IMR-90 (cell line): ENCODE measurements around the gene THADA. TPM values are rescaled to one million over a fixed set of nuclear protein-coding genes. Genes with fewer than 3 reads are reported as not detected.
A peak's percentile ranks its signal among the peaks of the same experiment; 100 is the strongest.

Experiments used
- ATAC-seq: fragments of 200-7000 bp; cut with Tn5 transposase; 2 replicates; pipeline ENCODE4 v1.9.1; 2020; ENCODE audit warnings: low read depth, mild to moderate bottlenecking, moderate library complexity
- BruUV-seq: library from RNA; stranded (reverse); fragments of 400-500 nt; replicated peaks from 2 replicates; lab custom pipeline; 2021; lab: Mats Ljungman, UMichigan
- CTCF ChIA-PET: fragments of 300-600 bp; formaldehyde crosslinking; extraction: SDS; loops from one replicate; lab custom pipeline; 2021; ENCODE audit warnings: antibody characterized with exemption; lab: Yijun Ruan, JAX
- POLR2A ChIA-PET: fragments of 300-600 bp; sonication (Branson Sonifier 250); formaldehyde crosslinking; loops from one replicate; lab custom pipeline; 2022; ENCODE audit warnings: antibody characterized with exemption; ENCODE audit not compliant: unreplicated experiment; lab: Charles Lee
- DNase-seq: peaks from one replicate; pipeline ENCODE4 v3.0.0; 2013
- H2AFZ ChIP-seq: replicated peaks from 2 replicates; pipeline ENCODE3; 2013; ENCODE audit warnings: low read length, mild to moderate bottlenecking; ENCODE audit not compliant: poor library complexity
- H2AK5ac ChIP-seq: 2 replicates; pipeline ENCODE4 v1.6.1; 2013; ENCODE audit warnings: low read depth, low read length, inconsistent platforms
- H2AK9ac ChIP-seq: replicated peaks from 2 replicates; pipeline ENCODE3; 2013; ENCODE audit warnings: mild to moderate bottlenecking, low read depth, low read length, moderate library complexity; ENCODE audit not compliant: poor library complexity
- H2BK120ac ChIP-seq: 2 replicates; pipeline ENCODE4 v1.6.1; 2013; ENCODE audit warnings: low read depth, low read length, inconsistent platforms
- H2BK15ac ChIP-seq: 3 replicates; pipeline ENCODE4 v1.6.1; 2013; ENCODE audit warnings: low read depth, low read length, inconsistent platforms
- H2BK20ac ChIP-seq: 2 replicates; pipeline ENCODE4 v1.6.1; 2013; ENCODE audit warnings: low read depth, mild to moderate bottlenecking, inconsistent platforms, low read length, moderate library complexity
- H2BK5ac ChIP-seq: 2 replicates; pipeline ENCODE4 v1.6.1; 2013; ENCODE audit warnings: mild to moderate bottlenecking, low read depth, low read length, inconsistent platforms; ENCODE audit not compliant: poor library complexity, severe bottlenecking
- H3K14ac ChIP-seq: replicated peaks from 2 replicates; pipeline ENCODE4 v1.6.1; 2013; ENCODE audit warnings: low read depth, low read length, inconsistent platforms
- H3K18ac ChIP-seq: 2 replicates; pipeline ENCODE4 v1.6.1; 2013; ENCODE audit warnings: low read depth, low read length, control low read depth
- H3K23ac ChIP-seq: 2 replicates; pipeline ENCODE4 v1.6.1; 2013; ENCODE audit warnings: low read depth, low read length, inconsistent platforms
- H3K27ac ChIP-seq: 2 replicates; pipeline ENCODE4 v1.5.1; 2013; ENCODE audit warnings: mild to moderate bottlenecking, control low read depth, low read length; ENCODE audit not compliant: insufficient read depth
- H3K27me3 ChIP-seq: 2 replicates; pipeline ENCODE4 v1.6.1; 2013; ENCODE audit warnings: low read length; ENCODE audit not compliant: control insufficient read depth, insufficient read depth
- H3K36me3 ChIP-seq: 2 replicates; pipeline ENCODE4 v1.6.1; 2013; ENCODE audit warnings: low read length, mixed read lengths; ENCODE audit not compliant: control insufficient read depth, insufficient read depth
- H3K4ac ChIP-seq: 2 replicates; pipeline ENCODE4 v1.6.1; 2013; ENCODE audit warnings: low read depth, low read length, inconsistent platforms
- H3K4me1 ChIP-seq: 2 replicates; pipeline ENCODE4 v1.6.1; 2013; ENCODE audit warnings: low read length, mixed read lengths; ENCODE audit not compliant: control insufficient read depth, insufficient read depth
- H3K4me2 ChIP-seq: 2 replicates; pipeline ENCODE4 v1.6.1; 2013; ENCODE audit warnings: low read depth, mild to moderate bottlenecking, control low read depth, low read length, moderate library complexity
- H3K4me3 ChIP-seq: 2 replicates; pipeline ENCODE4 v1.5.1; 2013; ENCODE audit warnings: low read depth, mild to moderate bottlenecking, control low read depth, low read length, moderate library complexity; ENCODE audit not compliant: insufficient read depth
- H3K56ac ChIP-seq: 2 replicates; pipeline ENCODE4 v1.6.1; 2013; ENCODE audit warnings: low read length, inconsistent platforms; ENCODE audit not compliant: insufficient read depth; ENCODE audit errors: extremely low read depth
- H3K79me1 ChIP-seq, 2 experiments: 2 replicates each; pipeline ENCODE4 v1.6.1; 2013; ENCODE audit warnings: low read length in 2 of 2, inconsistent platforms in 1 of 2, low read depth in 1 of 2
- H3K9ac ChIP-seq: 2 replicates; pipeline ENCODE4 v1.6.1; 2013; ENCODE audit warnings: low read depth, low read length, control low read depth
- H3K9me1 ChIP-seq: 2 replicates; pipeline ENCODE4 v1.6.1; 2013; ENCODE audit warnings: low read length, inconsistent platforms; ENCODE audit not compliant: insufficient read depth
- H3K9me3 ChIP-seq: 2 replicates; pipeline ENCODE4 v1.6.1; 2013; ENCODE audit warnings: low read length; ENCODE audit not compliant: control insufficient read depth, insufficient read depth
- H4K20me1 ChIP-seq: 2 replicates; pipeline ENCODE4 v1.6.1; 2013; ENCODE audit warnings: low read length, inconsistent platforms; ENCODE audit not compliant: insufficient read depth
- H4K5ac ChIP-seq: 2 replicates; pipeline ENCODE4 v1.6.1; 2013; ENCODE audit warnings: mild to moderate bottlenecking, low read depth, low read length, control low read depth
- H4K8ac ChIP-seq, 2 experiments: 2 replicates each; pipeline ENCODE4 v1.6.1; 2013; ENCODE audit warnings: low read depth in 2 of 2, low read length in 2 of 2, control low read depth in 1 of 2, inconsistent platforms in 1 of 2
- H4K91ac ChIP-seq: 2 replicates; pipeline ENCODE4 v1.6.1; 2013; ENCODE audit warnings: low read depth, low read length, inconsistent platforms; ENCODE audit not compliant: insufficient read depth
- BHLHE40 ChIP-seq: fragments of 150-350 bp; IDR thresholded peaks from 2 replicates; pipeline ENCODE4 v1.6.1; 2016; ENCODE audit warnings: mild to moderate bottlenecking, low read depth, low read length
- CEBPB ChIP-seq: IDR thresholded peaks from 2 replicates; pipeline ENCODE4 v1.6.1; 2012; ENCODE audit warnings: low read depth, low read length, improper control_type of control experiment
- CHD1 ChIP-seq: IDR thresholded peaks from 2 replicates; pipeline ENCODE4 v1.6.1; 2012; ENCODE audit warnings: low read depth, low read length, improper control_type of control experiment
- FOS ChIP-seq: fragments of 150-350 bp; IDR thresholded peaks from 2 replicates; pipeline ENCODE4 v1.6.1; 2016; ENCODE audit warnings: low read depth, low read length
- MAFK ChIP-seq: IDR thresholded peaks from 2 replicates; pipeline ENCODE4 v1.6.1; 2012; ENCODE audit warnings: low read depth, low read length, improper control_type of control experiment
- MAZ ChIP-seq: IDR thresholded peaks from 2 replicates; pipeline ENCODE4 v1.6.1; 2012; ENCODE audit warnings: low read depth, mild to moderate bottlenecking, low read length, improper control_type of control experiment, moderate library complexity, borderline replicate concordance
- MXI1 ChIP-seq: IDR thresholded peaks from 2 replicates; pipeline ENCODE4 v1.6.1; 2012; ENCODE audit warnings: low read depth, mild to moderate bottlenecking, low read length, moderate library complexity, borderline replicate concordance
- NFE2L2 ChIP-seq: fragments of 150-350 bp; IDR thresholded peaks from 2 replicates; pipeline ENCODE4 v1.6.1; 2016; ENCODE audit warnings: low read depth, mild to moderate bottlenecking, low read length
- POLR2A ChIP-seq: IDR thresholded peaks from 2 replicates; pipeline ENCODE4 v1.6.1; 2012; ENCODE audit warnings: mild to moderate bottlenecking, low read depth, low read length
- RAD21 ChIP-seq: IDR thresholded peaks from 2 replicates; pipeline ENCODE4 v1.6.1; 2012; ENCODE audit warnings: low read length, improper control_type of control experiment
- RCOR1 ChIP-seq: IDR thresholded peaks from 2 replicates; pipeline ENCODE4 v1.6.1; 2012; ENCODE audit warnings: mild to moderate bottlenecking, low read length, improper control_type of control experiment; ENCODE audit not compliant: insufficient replicate concordance
- RFX5 ChIP-seq: IDR thresholded peaks from 2 replicates; pipeline ENCODE4 v1.8.0; 2012; ENCODE audit warnings: low read depth, mild to moderate bottlenecking, low read length, moderate library complexity
- SMC3 ChIP-seq: fragments of 150-350 bp; IDR thresholded peaks from 2 replicates; pipeline ENCODE4 v1.6.1; 2016; ENCODE audit warnings: low read depth, mild to moderate bottlenecking, antibody characterized with exemption, low read length, moderate library complexity
- WGBS, 2 experiments: methylation state at CpG; one replicate each; pipeline versions ENCODE4 v1.1.5 to v1.1.7; 2013; ENCODE audit warnings: missing lambda C conversion rate in 2 of 2; ENCODE audit not compliant: insufficient read length in 1 of 2; ENCODE audit errors: extremely low coverage in 2 of 2; 5-methylcytosine and 5-hydroxymethylcytosine counted together
- dilution Hi-C: fragments of 300-500 bp; cut with HindIII; formaldehyde crosslinking; loops from one replicate; pipeline ENCODE4 v1.14.3; 2018; ENCODE audit warnings: low sequenced_read_pairs; ENCODE audit not compliant: unreplicated experiment
- in situ Hi-C: fragments of 300-500 bp; cut with MboI; formaldehyde crosslinking; loops from 3 replicates; pipeline ENCODE4 v1.14.3; 2019; ENCODE audit warnings: low sequenced_read_pairs, inconsistent platforms, mixed read lengths
- intact Hi-C: fragments of 100-400 bp; cut with micrococcal nuclease; formaldehyde crosslinking; loops from 2 replicates; pipeline ENCODE4 v1.10.0; 2022
- polyA plus RNA-seq, 3 experiments: library from polyadenylated mRNA; depleted of rRNA; stranded (reverse); fragments of >200 nt; gene quantifications; 2 replicates each; pipeline ENCODE4 v1.2.3, GENCODE V29; 2012; ENCODE audit warnings: low replicate concordance in 1 of 3
- total RNA-seq: library from RNA; depleted of rRNA; stranded (reverse); fragments of >200 nt; gene quantifications from 2 replicates; pipeline ENCODE4 v1.2.3, GENCODE V29; 2012
- TF ChIP-seq, protein P1 (sequence below): fragments of 150-350 bp; IDR thresholded peaks from 2 replicates; pipeline ENCODE4 v1.6.1; 2016; ENCODE audit warnings: low read depth, mild to moderate bottlenecking, low read length, moderate library complexity, borderline replicate concordance
- TF ChIP-seq, protein P2 (sequence below): conservative IDR thresholded peaks from 2 replicates; pipeline ENCODE4 v1.5.1; 2012; ENCODE audit warnings: mild to moderate bottlenecking, low read depth, low read length, improper control_type of control experiment

The THADA gene
- total and polyA plus RNA-seq, 2 of the 4 experiments (the other 2 are of a cell fraction), result 10.5 to 21.3 TPM

GRCh38 chr2:43462866-43463641 lies 132.8 kb downstream of the THADA start:
- H2BK120ac ChIP-seq, result peak overlapping the region; percentile 10; the same call in 1 of the 2 replicates
- peaks cover 22% of the 10 kb centered on the region for H3K4me1 ChIP-seq
- H3K27ac ChIP-seq, result peak overlapping the region; percentile 50; the same call in 1 of the 2 replicates
- no peak overlapping the region for H3K23ac ChIP-seq
- in situ Hi-C loops, result no loop called here
- H3K4ac ChIP-seq, result peak overlapping the region; percentile 1; the same call in 1 of the 2 replicates
- peaks cover 2 to 4% of the 10 kb centered on the region in 2 experiments; a peak in 2 of 4 replicates for H3K79me1 ChIP-seq
- ChIA-PET CTCF (interaction anchor here (0.5 to 1.4 kb wide), 3 partner anchors 21 to 234 kb away, joined by 3 to 6 read pairs (median 3); no protein-coding TSS in a partner anchor), POLR2A (no interaction called here)
- dilution Hi-C loops, result no loop called here
- H2BK20ac ChIP-seq, result peak overlapping the region; percentile 48; the same call in 1 of the 2 replicates
- H3K18ac ChIP-seq, result peak overlapping the region; percentile 82
- intact Hi-C loops, result loop anchor here (5.0 kb wide), 1 partner anchor 36 kb away; no protein-coding TSS in a partner anchor
- peak overlapping the region; percentile 62 for H4K5ac ChIP-seq
- H3K36me3 ChIP-seq, result no peaks in the 10 kb centered on the region
- no TSS peak for BruUV-seq
- no peaks in the 10 kb centered on the region for H3K27me3 ChIP-seq
- peak overlapping the region; percentile 12 for H2BK5ac ChIP-seq
- no peak overlapping the region for H2AFZ ChIP-seq
- TF ChIP-seq FOS (no peak), MAZ (no peak), CEBPB (no peak), POLR2A (no peak), RFX5 (no peak), RCOR1 (no peak), BHLHE40 (no peak), SMC3 (no peak), MXI1 (no peak), CHD1 (no peak), RAD21 (no peak), NFE2L2 (no peak), MAFK (no peak)
- TF ChIP-seq, protein P1, sequence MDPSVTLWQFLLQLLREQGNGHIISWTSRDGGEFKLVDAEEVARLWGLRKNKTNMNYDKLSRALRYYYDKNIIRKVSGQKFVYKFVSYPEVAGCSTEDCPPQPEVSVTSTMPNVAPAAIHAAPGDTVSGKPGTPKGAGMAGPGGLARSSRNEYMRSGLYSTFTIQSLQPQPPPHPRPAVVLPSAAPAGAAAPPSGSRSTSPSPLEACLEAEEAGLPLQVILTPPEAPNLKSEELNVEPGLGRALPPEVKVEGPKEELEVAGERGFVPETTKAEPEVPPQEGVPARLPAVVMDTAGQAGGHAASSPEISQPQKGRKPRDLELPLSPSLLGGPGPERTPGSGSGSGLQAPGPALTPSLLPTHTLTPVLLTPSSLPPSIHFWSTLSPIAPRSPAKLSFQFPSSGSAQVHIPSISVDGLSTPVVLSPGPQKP, result no peak
- TF ChIP-seq, protein P2, sequence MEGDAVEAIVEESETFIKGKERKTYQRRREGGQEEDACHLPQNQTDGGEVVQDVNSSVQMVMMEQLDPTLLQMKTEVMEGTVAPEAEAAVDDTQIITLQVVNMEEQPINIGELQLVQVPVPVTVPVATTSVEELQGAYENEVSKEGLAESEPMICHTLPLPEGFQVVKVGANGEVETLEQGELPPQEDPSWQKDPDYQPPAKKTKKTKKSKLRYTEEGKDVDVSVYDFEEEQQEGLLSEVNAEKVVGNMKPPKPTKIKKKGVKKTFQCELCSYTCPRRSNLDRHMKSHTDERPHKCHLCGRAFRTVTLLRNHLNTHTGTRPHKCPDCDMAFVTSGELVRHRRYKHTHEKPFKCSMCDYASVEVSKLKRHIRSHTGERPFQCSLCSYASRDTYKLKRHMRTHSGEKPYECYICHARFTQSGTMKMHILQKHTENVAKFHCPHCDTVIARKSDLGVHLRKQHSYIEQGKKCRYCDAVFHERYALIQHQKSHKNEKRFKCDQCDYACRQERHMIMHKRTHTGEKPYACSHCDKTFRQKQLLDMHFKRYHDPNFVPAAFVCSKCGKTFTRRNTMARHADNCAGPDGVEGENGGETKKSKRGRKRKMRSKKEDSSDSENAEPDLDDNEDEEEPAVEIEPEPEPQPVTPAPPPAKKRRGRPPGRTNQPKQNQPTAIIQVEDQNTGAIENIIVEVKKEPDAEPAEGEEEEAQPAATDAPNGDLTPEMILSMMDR, result no peak
- no peaks in the 10 kb centered on the region for H3K9me3 ChIP-seq
- no peaks in the 10 kb centered on the region for H4K20me1 ChIP-seq
- no peak overlapping the region for H2AK9ac ChIP-seq
- no peak overlapping the region for H4K8ac ChIP-seq
- H3K14ac ChIP-seq, result no peak overlapping the region; the same call in 1 of the 2 replicates
- ATAC-seq (peak; percentile 37), DNase-seq (no peak)
- H3K56ac ChIP-seq, result no peak overlapping the region
- H3K9ac ChIP-seq, result no peak overlapping the region
- H3K4me3 ChIP-seq, result no peak overlapping the region
- H4K91ac ChIP-seq, result no peak overlapping the region; the same call in 1 of the 2 replicates
- H3K9me1 ChIP-seq, result peaks cover 9% of the 10 kb centered on the region
- WGBS, 2 experiments, result no CpG with 5 or more reads among the region's 4 CpGs
- H2AK5ac ChIP-seq, result no peak overlapping the region
- no peak overlapping the region for H2BK15ac ChIP-seq
- peak overlapping the region; percentile 41 for H3K4me2 ChIP-seq
